H9 (cell line): ENCODE results near the gene BRSK1. TPM values are rescaled to one million over a fixed set of nuclear protein-coding genes. Genes with fewer than 3 reads are reported as not detected.

Source experiments
- DNase-seq: peaks from one replicate; pipeline ENCODE4 v3.0.0-alpha.2; 2017
- H2AFZ ChIP-seq: one replicate; pipeline ENCODE4 v1.6.1; 2013; ENCODE audit warnings: mild to moderate bottlenecking, low read length, control low read depth, moderate library complexity
- H2AK5ac ChIP-seq: 2 replicates; pipeline ENCODE4 v1.6.1; 2013; ENCODE audit warnings: low read length, control low read depth, mixed read lengths; ENCODE audit not compliant: insufficient read length
- H2BK120ac ChIP-seq: one replicate; pipeline ENCODE4 v1.6.1; 2013; ENCODE audit warnings: low read depth, mild to moderate bottlenecking, low read length, control low read depth, inconsistent platforms; ENCODE audit not compliant: poor library complexity, severe bottlenecking
- H2BK12ac ChIP-seq: 2 replicates; pipeline ENCODE4 v1.6.1; 2013; ENCODE audit warnings: low read length, control low read depth, mixed read lengths, low read depth; ENCODE audit not compliant: insufficient read length
- H2BK15ac ChIP-seq: 2 replicates; pipeline ENCODE4 v1.6.1; 2013; ENCODE audit warnings: low read depth, low read length, control low read depth
- H2BK20ac ChIP-seq: one replicate; pipeline ENCODE4 v1.6.1; 2013; ENCODE audit warnings: low read depth, mild to moderate bottlenecking, low read length, control low read depth, inconsistent platforms; ENCODE audit not compliant: poor library complexity, severe bottlenecking
- H2BK5ac ChIP-seq: 2 replicates; pipeline ENCODE4 v1.6.1; 2013; ENCODE audit warnings: low read length, control low read depth, mixed read lengths; ENCODE audit not compliant: insufficient read length
- H3K14ac ChIP-seq: 2 replicates; pipeline ENCODE4 v1.6.1; 2013; ENCODE audit warnings: low read length, control low read depth; ENCODE audit not compliant: insufficient read depth
- H3K18ac ChIP-seq: 2 replicates; pipeline ENCODE4 v1.6.1; 2013; ENCODE audit warnings: low read depth, mild to moderate bottlenecking, mixed read lengths, low read length, control low read depth; ENCODE audit not compliant: insufficient read length
- H3K23ac ChIP-seq: 2 replicates; pipeline ENCODE4 v1.6.1; 2013; ENCODE audit warnings: low read length, control low read depth, mixed read lengths, low read depth; ENCODE audit not compliant: insufficient read length
- H3K23me2 ChIP-seq: 2 replicates; pipeline ENCODE4 v1.6.1; 2013; ENCODE audit warnings: low read depth, mild to moderate bottlenecking, mixed read lengths, low read length, control low read depth; ENCODE audit not compliant: insufficient read length, poor library complexity, severe bottlenecking
- H3K27ac ChIP-seq: 2 replicates; pipeline ENCODE4 v1.5.1; 2013; ENCODE audit warnings: low read length, control low read depth, mixed read lengths, low read depth; ENCODE audit not compliant: insufficient read length
- H3K27me3 ChIP-seq: 2 replicates; pipeline ENCODE4 v1.6.1; 2013; ENCODE audit warnings: low read length, control low read depth, inconsistent platforms; ENCODE audit not compliant: insufficient read depth
- H3K4ac ChIP-seq: 2 replicates; pipeline ENCODE4 v1.6.1; 2013; ENCODE audit warnings: low read depth, mild to moderate bottlenecking, control low read depth, inconsistent platforms, low read length, moderate library complexity
- H3K4me1 ChIP-seq: 2 replicates; pipeline ENCODE4 v1.6.1; 2013; ENCODE audit warnings: low read length, control low read depth, inconsistent platforms; ENCODE audit not compliant: insufficient read depth
- H3K4me2 ChIP-seq: 2 replicates; pipeline ENCODE4 v1.6.1; 2013; ENCODE audit warnings: low read length, control low read depth, mixed read lengths; ENCODE audit not compliant: insufficient read length, insufficient read depth
- H3K56ac ChIP-seq: 2 replicates; pipeline ENCODE4 v1.6.1; 2013; ENCODE audit warnings: low read depth, mild to moderate bottlenecking, mixed read lengths, low read length, control low read depth; ENCODE audit not compliant: insufficient read length
- H3K79me1 ChIP-seq: 2 replicates; pipeline ENCODE4 v1.6.1; 2013; ENCODE audit warnings: low read depth, mild to moderate bottlenecking, moderate library complexity, low read length, control low read depth, inconsistent platforms; ENCODE audit not compliant: insufficient read depth, poor library complexity, severe bottlenecking
- H3K79me2 ChIP-seq: 2 replicates; pipeline ENCODE4 v1.6.1; 2013; ENCODE audit warnings: low read length, control low read depth, inconsistent platforms; ENCODE audit not compliant: insufficient read depth
- H3K9ac ChIP-seq: 2 replicates; pipeline ENCODE4 v1.6.1; 2013; ENCODE audit warnings: low read length, control low read depth, mixed read lengths; ENCODE audit not compliant: insufficient read length; ENCODE audit errors: extremely low read depth
- H3K9me3 ChIP-seq: one replicate; pipeline ENCODE4 v1.6.1; 2013; ENCODE audit warnings: low read depth, low read length, inconsistent platforms; ENCODE audit not compliant: control insufficient read depth
- H3T11ph ChIP-seq: one replicate; pipeline ENCODE4 v1.6.1; 2013; ENCODE audit warnings: mild to moderate bottlenecking, low read length, control low read depth, inconsistent platforms
- H4K20me1 ChIP-seq: one replicate; pipeline ENCODE4 v1.6.1; 2013; ENCODE audit not compliant: control insufficient read depth, insufficient read length, insufficient read depth
- H4K5ac ChIP-seq: 2 replicates; pipeline ENCODE4 v1.6.1; 2013; ENCODE audit warnings: low read depth, mild to moderate bottlenecking, mixed read lengths, low read length, control low read depth; ENCODE audit not compliant: insufficient read length
- H4K8ac ChIP-seq: replicated peaks from 2 replicates; pipeline ENCODE4 v1.6.1; 2013; ENCODE audit warnings: low read length, control low read depth, mixed read lengths, low read depth; ENCODE audit not compliant: insufficient read length
- H4K91ac ChIP-seq: 2 replicates; pipeline ENCODE4 v1.6.1; 2013; ENCODE audit warnings: low read depth, mild to moderate bottlenecking, moderate library complexity, mixed read lengths, low read length, control low read depth; ENCODE audit not compliant: insufficient read length
- H3K27ac Mint-ChIP-seq, 3 experiments: 2 replicates in 2 of 3; 3 replicates in 1 of 3; pipeline ENCODE4 v1.8.0; 2020 to 2021; ENCODE audit warnings: mixed read lengths in 3 of 3, mild to moderate bottlenecking in 1 of 3, moderate library complexity in 1 of 3
- H3K27me3 Mint-ChIP-seq: 2 replicates; pipeline ENCODE4 v1.8.0; 2021; ENCODE audit warnings: low read depth, mild to moderate bottlenecking, moderate library complexity, mixed read lengths
- H3K36me3 Mint-ChIP-seq, 3 experiments: 2 replicates in 2 of 3; 3 replicates in 1 of 3; pipeline ENCODE4 v1.8.0; 2020 to 2021; ENCODE audit warnings: low read depth in 3 of 3, mixed read lengths in 3 of 3; ENCODE audit not compliant: insufficient read depth in 1 of 3
- H3K4me1 Mint-ChIP-seq, 2 experiments: 2 replicates each; pipeline ENCODE4 v1.8.0; 2020; ENCODE audit warnings: mixed read lengths in 2 of 2
- H3K4me3 Mint-ChIP-seq, 2 experiments: 2 replicates in 1 of 2; 3 replicates in 1 of 2; pipeline ENCODE4 v1.8.0; 2020 to 2021; ENCODE audit warnings: mild to moderate bottlenecking in 2 of 2, mixed read lengths in 2 of 2, moderate library complexity in 1 of 2
- H3K9me3 Mint-ChIP-seq, 2 experiments: 2 replicates in 1 of 2; 3 replicates in 1 of 2; pipeline ENCODE4 v1.8.0; 2020; ENCODE audit warnings: mild to moderate bottlenecking in 2 of 2, mixed read lengths in 2 of 2, moderate library complexity in 1 of 2
- WGBS: extraction: QIAGEN DNeasy Blood & Tissue Kit; methylation state at CpG from one replicate; pipeline ENCODE4 v1.1.7; 2013; ENCODE audit warnings: missing lambda C conversion rate, low lambda C conversion rate, mixed read lengths; ENCODE audit not compliant: insufficient read length; ENCODE audit errors: extremely low coverage; 5-methylcytosine and 5-hydroxymethylcytosine counted together
- total RNA-seq: library from RNA; stranded (reverse); gene quantifications from 2 replicates; pipeline ENCODE4 v1.2.1, GENCODE V29; 2021
- TF ChIP-seq, protein P1 (sequence below): fragments of 200-600 bp; sonication (generic); conservative IDR thresholded peaks from 3 replicates; pipeline ENCODE4 v1.8.0; 2021; ENCODE audit warnings: antibody characterized with exemption, mild to moderate bottlenecking

BRSK1 gene
- total RNA-seq, 1 experiment from 2014 or later = 43.5 TPM

DNA sequence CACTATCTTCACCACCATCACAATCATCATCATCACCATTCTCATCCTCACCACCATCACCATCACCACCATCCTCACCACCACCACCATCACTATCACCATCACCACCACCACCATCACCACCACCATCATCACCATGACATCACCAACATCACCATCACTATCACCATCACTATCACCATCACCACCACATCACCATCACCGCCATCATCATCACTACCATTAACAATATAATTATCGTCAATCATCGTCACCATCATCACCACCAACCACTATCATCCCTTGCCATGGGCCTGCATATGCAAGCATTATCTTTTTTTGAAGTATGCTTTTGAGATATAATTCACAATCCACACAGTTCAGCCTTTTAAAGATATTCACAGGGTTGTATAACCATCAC is 17.4 kb upstream of the BRSK1 start:
- H3K4me3 Mint-ChIP-seq = peak overlapping the region in 1 of 2 experiments; percentile 1; a peak in 2 of 5 replicates
- H3K4me1 Mint-ChIP-seq = peaks cover 0 to 8% of the 10 kb centered on the region in 2 experiments; a peak in 1 of 4 replicates
- Histone ChIP-seq H3K23ac (no peak overlapping the region), H3T11ph (no peak overlapping the region), H2AK5ac (no peak overlapping the region), H3K4me2 (no peak overlapping the region), H3K56ac (no peak overlapping the region), H3K23me2 (no peaks in the 10 kb centered on the region), H2BK15ac (no peak overlapping the region), H4K8ac (no peak overlapping the region), H3K27me3 (no peaks in the 10 kb centered on the region), H2BK12ac (no peak overlapping the region), H3K14ac (no peak overlapping the region), H3K79me1 (no peaks in the 10 kb centered on the region), H3K27ac (no peak overlapping the region), H3K4me1 (no peaks in the 10 kb centered on the region), H4K20me1 (no peaks in the 10 kb centered on the region), H3K79me2 (no peaks in the 10 kb centered on the region), H2AFZ (no peak overlapping the region), H3K18ac (no peak overlapping the region), H2BK20ac (no peak overlapping the region), H3K9ac (no peak overlapping the region), H2BK120ac (no peak overlapping the region), H4K5ac (no peak overlapping the region), H4K91ac (no peak overlapping the region), H3K9me3 (peaks cover 8% of the 10 kb centered on the region), H3K4ac (no peak overlapping the region), H2BK5ac (no peak overlapping the region)
- peaks cover 11 to 14% (median 12%) of the 10 kb centered on the region in 3 experiments for H3K36me3 Mint-ChIP-seq
- no peaks in the 10 kb centered on the region; the same call in 1 of the 2 replicates for H3K27me3 Mint-ChIP-seq
- DNase-seq = no peak
- TF ChIP-seq, protein P1, sequence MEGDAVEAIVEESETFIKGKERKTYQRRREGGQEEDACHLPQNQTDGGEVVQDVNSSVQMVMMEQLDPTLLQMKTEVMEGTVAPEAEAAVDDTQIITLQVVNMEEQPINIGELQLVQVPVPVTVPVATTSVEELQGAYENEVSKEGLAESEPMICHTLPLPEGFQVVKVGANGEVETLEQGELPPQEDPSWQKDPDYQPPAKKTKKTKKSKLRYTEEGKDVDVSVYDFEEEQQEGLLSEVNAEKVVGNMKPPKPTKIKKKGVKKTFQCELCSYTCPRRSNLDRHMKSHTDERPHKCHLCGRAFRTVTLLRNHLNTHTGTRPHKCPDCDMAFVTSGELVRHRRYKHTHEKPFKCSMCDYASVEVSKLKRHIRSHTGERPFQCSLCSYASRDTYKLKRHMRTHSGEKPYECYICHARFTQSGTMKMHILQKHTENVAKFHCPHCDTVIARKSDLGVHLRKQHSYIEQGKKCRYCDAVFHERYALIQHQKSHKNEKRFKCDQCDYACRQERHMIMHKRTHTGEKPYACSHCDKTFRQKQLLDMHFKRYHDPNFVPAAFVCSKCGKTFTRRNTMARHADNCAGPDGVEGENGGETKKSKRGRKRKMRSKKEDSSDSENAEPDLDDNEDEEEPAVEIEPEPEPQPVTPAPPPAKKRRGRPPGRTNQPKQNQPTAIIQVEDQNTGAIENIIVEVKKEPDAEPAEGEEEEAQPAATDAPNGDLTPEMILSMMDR = no peak
- 100% methylated on average over 3 of the region's 3 CpGs for WGBS
- H3K9me3 Mint-ChIP-seq = peaks cover 8 to 10% of the 10 kb centered on the region in 2 experiments
- H3K27ac Mint-ChIP-seq = no peak overlapping the region
